Stimulated activated CD4-positive, alpha-beta T cell treated with anti-CD3 and anti-CD28 coated beads, Interleukin-15, amount 100 ng/mL, for 48 hours (primary cell): ENCODE results near the gene UBAC1.
"Not testable (repeated sequence)": the region's sequence is repeated elsewhere in the genome, so short reads cannot be mapped to it uniquely, and the experiment has no call there.

ENCODE experiments used
- DNase-seq, 2 donors: peaks; one replicate each; pipeline ENCODE4 v3.0.0-alpha.2; 2020; ENCODE audit warnings: low read depth in 2 of 2

The UBAC1 gene

DNA sequence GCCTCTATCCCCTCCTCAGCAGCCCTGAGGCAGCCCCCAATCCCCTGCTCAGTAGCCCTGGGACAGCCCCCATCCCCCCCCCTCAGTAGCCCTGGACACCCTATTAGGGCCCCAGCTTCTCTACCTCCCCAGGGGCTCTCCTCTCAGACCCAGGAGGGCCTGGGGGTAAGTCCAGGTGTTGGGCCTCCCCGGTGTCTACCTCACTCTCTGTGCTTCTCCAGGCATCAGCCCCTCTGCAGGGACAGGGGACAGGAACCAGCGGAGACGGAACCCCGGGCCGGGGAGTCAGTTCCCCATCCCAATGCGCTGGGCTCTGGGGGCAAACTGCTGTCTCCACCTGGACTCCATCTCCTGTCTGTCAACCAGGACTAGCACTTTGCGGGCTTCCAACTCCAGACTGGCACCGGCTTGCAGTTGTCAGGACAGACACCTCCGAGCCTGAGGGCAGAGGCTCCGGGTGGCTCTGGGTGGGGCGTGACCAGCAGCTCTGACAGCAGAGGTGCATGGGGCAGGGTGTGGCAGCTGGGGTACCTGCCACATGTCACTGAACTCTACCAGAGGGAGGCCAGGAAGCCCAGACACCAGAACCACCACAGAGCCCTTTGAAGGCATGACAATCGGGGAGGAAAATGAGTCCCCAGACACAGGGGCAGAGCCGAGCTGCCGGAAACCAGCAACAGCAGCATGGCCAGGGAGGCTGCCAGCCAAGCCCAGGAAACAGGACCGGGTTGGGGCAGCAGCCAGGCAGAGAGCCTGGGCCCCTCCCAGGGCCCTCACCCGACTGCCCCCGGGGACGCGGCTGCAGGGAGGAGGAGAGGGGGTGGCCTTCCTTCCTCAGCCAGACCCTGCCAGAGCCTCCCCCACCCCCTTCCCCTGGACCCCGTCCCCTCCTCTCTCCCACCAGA, 17.7 kb upstream of the UBAC1 start:
- DNase-seq = no peak

DNA sequence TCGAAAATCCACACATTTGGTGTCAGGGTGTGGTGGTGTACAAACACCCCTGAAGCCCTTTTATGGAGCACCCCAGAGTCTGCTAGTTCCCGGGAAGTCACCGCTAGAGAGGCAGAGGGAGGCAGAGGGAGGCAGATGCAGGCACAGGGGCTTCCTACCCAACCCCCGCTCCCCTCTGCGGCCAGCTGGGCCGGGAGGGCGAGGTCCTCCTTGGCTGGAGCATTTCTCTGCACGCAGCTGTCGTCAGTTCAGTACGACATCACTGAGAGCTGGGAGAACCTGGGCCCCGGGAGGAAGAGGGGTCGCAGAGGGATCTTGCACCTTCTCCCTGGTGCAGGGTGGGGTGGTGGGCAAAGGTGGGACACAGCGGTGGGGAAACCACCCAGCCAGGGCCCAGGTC, 15.8 kb upstream of the UBAC1 start:
- DNase-seq = no peak

DNA sequence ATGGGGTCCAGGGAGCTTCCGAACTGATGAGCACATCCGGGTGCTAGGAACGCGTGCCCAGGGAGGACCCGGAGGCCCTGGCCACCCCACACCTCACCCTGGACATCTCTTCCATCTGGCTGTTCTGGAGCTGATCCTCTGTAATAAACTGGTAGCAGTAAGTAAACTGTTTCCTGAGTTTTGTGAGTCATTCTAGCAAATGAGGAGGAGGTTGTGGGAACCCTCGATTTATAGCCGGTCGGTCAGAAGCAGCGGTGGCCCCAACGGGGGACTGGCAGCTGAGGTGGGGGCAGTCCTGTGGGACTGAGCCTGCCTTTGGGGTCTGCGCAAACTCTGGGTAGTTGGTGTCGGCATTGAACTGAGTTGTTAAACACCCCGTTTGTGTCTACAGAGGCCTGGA, 15.4 kb upstream of the UBAC1 start:
- DNase-seq = no peak

DNA sequence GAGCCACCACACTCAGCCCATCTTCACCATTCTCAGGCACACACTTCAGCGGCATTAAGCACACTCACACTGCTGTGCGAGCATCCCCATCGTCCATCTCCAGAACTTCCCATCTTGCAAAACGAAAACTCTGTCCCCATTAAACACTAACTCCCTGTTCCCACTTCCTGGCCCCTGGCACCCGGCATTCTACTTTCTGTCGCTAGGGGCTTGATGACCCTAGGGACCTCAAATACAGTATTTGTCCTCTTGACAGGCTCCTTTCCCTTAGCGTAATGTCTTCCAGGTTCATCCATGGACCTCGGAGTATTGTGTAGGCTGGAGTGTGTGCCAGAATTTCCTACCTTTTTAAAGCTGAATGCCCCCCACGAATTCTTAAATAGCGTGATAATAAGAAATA, 14.7 kb upstream of the UBAC1 start:
- no peak for DNase-seq

DNA sequence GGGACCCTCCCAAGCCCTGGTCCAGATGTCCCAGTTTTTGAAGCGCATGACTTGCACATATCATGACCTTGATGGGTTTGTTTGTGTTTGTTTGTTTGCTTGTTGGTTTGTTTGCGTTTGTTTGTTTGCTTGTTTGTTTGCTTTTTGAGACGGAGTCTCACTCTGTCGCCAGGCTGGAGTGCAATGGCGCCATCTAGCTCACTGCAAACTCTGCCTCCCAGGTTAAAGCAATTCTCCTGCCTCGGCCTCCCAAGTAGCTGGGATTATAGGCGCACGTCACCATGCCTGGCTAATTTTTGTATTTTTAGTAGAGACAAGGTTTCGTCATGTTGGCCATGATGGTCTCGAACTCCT, 13.0 kb upstream of the UBAC1 start:
- no peak for DNase-seq

DNA sequence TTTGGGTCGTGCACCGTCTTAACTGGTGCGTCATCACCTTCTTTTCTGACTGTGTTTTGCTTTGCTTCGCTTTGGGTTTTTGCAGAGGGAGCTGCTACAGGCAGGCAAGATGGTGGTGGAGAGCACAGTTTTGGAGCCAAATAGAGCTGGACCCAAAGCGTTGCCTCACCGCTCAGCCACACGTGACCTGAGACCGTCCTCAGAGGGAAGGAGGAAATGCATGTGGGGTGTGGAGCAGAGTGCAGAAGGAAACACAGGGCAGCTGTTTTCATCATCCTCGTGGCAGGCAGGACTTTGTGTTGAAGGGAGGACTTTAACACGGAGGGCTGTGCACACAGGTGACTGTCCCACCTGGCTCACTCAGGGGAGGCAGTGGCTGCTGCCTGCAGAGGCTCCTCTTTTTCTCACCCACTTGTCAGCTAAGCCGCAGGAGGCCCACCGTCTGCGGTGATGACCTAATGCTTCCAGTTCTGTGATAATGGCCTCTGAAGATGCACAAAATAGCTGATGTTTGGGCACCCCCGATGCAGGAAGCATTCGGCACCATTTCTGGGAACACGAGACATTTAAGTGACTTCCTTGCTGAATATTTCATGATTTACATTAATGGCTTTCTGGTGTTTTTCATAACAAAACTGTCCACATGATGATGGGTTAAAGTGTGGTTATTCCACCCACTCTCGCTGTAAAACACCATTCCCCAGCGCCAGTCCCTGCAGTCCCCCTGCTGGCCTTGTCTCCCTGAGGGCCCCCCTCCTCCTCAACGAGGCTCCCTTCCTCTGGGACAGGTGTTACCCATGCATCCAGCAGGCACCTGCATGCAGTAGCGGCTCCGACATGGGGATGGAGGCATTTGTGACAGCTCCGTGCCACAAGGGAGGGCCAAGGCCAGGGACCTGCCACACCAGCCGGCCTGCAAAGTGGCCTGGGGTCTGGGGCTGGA, 12.4 kb upstream of the UBAC1 start:
- no peak for DNase-seq

DNA sequence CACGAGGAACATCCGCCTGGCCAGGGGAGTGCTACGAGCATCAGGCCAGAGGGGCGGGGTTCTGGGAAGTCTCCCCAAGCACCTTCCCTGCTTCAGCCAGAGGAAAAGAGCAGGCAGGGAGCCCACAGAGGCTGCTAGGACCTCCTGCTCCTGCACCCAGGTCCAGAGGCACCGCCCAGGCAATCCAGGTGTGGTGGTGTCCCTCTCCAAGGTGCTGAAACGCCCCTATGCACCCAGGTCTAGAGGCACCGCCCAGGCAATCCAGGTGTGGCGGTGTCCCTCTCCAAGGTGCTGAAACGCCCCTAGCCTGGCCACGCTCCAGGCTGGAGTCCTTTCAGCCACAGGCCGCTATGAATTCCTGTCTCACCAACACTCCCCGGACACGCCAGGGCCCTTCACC, 10.7 kb upstream of the UBAC1 start:
- DNase-seq = no peak

DNA sequence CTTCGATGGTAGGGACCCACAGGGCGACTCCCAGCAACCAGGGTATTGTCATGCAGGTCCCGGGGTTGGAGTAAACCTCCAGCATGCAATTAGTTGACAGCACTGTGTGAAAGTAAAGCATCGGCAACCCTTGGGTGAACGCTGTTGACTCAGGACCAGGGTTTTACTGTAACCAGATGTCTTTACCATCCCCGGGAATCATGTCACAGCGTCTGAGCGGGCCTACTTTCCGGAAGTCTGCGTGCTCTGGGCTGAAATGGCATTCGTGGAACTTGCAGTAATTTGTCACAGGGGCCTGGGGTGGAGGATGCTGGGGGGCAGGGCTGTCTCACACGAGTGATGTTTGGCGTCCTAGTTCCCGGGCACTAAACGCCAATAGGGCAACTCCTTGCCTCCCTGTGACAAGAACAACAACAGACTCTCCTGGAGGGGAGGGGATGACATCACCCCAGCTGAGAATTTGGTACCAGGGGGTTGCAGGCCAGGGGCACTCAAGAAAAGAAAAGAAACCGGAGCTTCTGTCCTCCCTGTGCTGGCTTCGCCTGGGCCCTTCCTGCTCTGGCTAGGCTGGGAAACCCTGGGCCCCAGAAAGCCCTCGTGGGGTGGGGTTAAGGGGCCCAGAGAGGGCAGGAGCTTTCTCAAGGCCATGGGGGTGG, 10.1 kb upstream of the UBAC1 start:
- no peak for DNase-seq

DNA sequence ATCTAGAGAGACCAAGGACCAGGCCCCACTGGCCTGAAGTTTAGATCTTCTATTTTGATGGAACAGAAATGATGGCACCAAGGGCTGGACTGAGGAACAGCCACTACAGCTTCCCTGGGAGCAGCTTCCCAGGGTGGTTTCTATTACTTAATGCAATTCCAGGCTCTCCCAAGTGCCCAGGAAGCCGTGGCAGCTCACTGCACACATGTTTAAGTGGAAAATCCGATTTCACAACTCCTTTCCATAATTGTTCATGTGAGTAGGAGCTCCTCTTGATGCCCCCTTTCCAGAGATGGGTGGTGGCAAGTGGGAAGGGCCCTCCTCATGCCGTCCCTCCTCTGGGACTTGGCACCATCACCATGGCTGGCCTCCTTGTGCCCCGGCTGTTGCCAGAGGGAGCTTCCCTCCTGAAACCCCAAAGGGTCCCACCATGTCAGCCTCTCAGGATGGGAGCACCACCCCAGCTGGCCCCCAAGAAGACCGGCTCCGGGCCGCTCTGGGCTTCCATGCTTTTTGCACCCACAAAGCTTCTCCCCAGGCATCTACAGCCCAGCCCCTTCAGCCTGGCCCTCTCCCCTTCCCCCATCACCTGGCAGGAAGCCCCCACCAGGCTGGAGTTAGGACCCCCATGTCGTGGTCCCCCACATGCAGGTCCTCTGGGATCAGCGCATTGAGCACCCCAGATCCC, 9.1 kb upstream of the UBAC1 start:
- no peak for DNase-seq

DNA sequence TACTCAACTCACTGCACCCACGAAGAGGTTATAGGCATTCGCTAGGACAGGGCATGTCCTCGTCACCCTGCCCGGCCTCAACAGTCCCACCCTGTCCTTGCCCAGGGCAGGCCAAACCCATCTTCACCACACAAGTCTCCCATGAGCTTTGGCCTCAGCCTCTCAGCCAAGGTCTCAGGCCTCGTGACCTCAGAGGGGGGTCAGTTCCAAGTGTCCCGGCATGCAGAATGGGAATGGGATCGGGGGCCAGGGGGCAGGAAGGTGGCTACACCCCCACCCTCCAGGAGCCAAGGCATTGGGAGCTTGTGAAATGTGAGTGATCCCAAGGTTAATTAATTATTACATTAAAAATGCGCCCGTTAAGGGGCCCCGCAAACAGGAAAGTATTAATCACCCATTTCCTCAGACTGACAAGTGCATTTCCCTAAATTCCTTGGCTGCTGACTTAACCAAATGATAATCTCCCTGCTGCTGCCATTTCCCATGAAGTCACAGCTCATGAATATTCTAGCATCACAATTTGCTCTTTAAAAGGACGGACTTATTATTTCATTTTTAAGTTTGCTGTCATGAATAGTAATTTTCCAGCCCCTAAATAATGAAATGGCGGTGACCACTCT, 8.0 kb upstream of the UBAC1 start:
- DNase-seq = no peak

DNA sequence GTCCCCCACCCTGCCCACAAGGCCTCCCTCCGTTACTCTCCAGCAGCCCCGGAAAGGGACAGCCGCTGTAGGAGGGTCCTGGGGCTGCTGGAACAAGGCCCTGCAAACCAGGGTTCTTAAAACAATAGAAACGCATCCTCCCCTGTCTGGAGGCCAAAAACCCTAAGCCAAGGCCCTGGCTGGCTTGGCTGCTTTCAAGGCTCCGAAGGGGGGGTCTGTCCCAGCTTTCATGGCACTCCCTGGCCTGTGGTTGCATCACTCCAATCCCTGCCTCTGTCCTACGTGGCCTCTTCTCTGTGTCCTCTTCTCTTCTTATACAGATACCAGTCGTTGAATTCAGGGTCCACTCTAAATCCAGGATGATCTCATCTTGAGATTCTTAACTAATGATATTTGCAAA, 7.4 kb upstream of the UBAC1 start:
- DNase-seq = no peak

DNA sequence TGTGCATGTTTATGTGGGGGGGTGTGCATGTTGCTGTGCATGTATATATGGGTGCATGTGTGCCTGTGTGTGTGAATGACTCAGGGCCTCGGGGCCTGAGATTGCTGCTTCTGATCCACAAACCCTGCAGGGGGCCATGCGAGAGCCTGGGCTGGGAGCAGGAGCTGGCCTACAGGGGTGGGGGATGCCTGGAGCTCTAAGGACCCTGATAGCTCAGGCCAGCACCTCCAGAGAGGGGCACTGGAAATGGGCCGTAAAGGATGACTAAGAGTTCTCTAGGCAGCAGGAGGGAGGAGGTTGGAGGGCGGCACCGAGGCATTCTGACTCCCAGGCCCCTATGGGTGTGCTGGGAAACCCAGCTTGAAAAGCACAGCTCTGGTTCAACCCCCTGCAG, 6.9 kb upstream of the UBAC1 start:
- DNase-seq = no peak

DNA sequence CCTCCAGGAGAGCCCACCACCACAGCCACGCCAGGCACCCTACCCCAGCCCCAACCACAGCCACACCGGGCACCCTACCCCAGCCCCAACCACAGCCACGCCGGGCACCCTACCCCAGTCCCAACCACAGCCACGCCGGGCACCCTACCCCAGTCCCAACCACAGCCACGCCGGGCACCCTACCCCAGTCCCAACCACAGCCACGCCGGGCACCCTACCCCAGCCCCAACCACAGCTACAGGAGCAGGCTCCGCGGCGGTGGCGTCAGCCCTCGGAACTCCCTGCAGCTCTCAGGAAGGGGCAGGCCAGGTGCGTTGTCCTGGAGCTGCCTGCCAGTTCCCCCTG, 5.7 kb upstream of the UBAC1 start:
- not testable (repeated sequence) for DNase-seq

DNA sequence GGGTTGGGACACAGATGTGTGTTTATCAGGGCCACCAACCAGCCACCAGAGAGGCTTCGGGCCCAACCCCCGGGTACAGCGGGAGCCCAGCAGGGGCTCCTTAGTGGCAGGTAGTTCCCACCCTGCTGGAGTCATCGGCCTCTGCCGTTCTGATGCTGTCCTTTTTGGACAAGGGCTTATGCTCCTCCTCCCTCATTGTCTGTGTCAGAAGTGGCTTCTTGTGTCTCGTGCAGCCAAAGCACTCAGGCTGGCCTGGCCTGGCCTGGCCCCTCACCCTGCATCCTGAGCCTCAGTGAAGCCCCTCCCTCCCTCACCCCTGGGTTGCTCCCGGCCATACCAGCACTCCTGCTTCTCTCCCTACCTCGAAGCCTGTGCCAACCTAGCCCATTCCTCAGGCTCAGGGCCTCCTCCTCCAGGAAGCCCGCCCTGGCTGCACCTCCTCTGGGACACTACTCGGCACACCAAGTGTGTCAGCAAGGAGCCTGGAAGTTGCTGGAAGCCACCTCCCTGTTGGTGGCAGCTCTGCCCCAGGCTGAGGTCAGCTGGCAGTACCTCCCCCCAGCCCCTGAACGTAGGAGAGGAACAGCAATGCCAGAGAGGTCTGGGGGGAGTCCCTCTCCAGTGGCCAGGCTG, 4.1 kb upstream of the UBAC1 start:
- no peak for DNase-seq

DNA sequence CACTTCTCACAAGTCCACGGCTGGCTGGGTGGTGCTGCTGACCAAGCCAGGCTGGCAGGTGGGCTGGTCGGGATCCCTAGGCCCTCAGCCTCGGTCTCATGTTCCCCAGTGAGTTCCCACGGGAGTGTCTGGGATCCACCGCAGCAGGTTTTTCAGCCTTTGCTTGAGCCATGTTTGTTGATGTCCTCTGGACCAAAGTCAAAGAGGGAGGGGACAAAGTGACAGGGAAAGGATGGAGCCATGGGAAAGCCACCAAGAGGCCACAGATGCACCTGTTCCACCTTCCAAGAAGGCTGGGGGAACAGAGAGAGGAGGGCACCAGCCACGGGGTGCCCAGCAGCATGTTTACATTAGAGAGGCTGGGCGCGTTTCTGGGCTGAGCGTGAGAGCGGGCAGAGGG, 2.8 kb upstream of the UBAC1 start:
- no peak for DNase-seq

DNA sequence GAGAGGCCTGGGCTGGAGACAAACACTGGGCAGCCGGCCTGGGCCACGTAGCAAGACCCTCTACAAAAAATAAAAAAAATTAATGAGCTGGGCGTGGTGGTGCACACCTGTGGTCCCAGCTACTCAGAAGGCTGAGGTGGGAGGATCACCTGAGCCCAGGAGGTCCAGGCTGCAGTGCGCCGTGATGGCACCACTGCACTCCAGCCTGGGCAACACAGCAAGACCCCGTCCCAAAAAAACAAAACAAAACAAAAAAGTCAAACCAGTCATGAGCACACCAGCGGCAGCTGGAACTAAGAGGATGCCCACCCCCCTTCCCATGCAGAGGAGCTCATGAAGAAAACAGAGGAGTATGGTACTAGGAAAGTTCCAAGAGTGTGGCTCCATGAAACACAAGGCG, 2.2 kb upstream of the UBAC1 start:
- no peak for DNase-seq

DNA sequence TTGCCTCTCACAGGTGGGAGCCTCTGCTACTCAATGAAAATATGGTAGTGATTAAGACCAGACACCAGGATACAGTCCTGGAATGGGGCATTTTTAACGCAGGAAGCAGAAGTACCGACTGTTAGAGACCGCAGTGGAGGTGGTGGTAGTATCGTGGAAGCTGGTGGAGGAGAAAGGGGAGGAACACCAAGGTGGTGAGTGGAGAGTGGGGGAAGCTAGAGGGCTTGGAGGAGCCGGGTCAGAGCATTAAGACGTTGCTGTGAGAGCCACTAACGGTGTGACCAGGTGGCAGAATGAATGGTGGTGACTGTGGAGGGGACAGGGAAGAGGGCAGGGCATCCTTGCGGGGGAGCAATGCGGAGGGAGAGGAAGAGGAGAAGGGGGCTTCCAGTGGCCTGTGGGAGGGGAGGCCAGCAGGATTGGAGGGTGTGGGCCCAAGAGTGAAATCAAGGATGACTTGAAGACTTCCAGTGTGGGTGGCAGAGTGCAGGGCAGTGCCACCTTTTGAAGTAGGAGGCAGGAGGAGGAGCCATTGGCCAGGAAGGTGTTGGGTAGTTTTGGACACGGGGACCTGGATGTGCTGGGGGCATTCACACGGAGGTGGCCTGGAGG, 1.6 kb upstream of the UBAC1 start:
- no peak for DNase-seq

DNA sequence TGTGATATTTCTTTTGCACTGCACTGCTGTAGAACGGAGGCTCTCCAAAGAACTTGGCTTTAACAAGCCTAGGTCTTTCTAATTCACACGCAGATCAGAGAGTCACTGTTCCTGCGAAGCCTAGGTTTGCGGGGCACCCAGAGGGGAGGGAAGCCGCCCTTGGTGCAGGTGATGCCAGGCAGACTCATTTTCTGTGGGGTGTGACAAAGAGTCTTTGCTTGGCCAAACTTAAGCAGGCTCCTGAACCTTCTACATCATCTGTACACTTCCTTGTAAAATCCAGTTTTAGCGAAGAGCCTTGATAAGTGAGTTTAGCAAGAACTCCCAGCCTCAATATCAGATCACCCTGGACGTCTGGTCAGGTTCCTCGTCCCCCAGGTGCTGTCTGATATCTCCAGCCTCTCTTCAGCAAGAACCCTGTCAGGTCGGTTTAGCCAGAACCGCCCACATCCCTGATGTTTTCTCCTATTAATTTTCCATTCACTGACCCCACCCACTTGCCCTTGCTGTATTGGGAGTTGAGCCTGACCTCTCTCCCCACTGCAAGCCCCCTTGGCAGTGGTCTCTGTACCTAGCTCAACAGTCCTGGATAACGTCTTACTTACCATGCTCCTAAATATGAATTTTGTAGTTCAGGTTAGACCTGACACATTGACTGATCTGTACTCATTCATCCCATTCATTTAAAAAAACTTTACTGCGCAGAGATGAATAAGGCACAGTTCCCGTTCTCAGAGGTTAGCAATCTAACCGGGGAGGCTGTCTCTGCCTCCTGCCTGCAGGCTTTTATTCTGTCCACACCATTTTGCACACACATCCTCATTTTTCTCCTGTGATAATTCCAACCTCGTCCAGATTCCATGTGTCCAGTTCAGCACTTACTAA, 880 bp upstream of the UBAC1 start:
- no peak for DNase-seq

DNA sequence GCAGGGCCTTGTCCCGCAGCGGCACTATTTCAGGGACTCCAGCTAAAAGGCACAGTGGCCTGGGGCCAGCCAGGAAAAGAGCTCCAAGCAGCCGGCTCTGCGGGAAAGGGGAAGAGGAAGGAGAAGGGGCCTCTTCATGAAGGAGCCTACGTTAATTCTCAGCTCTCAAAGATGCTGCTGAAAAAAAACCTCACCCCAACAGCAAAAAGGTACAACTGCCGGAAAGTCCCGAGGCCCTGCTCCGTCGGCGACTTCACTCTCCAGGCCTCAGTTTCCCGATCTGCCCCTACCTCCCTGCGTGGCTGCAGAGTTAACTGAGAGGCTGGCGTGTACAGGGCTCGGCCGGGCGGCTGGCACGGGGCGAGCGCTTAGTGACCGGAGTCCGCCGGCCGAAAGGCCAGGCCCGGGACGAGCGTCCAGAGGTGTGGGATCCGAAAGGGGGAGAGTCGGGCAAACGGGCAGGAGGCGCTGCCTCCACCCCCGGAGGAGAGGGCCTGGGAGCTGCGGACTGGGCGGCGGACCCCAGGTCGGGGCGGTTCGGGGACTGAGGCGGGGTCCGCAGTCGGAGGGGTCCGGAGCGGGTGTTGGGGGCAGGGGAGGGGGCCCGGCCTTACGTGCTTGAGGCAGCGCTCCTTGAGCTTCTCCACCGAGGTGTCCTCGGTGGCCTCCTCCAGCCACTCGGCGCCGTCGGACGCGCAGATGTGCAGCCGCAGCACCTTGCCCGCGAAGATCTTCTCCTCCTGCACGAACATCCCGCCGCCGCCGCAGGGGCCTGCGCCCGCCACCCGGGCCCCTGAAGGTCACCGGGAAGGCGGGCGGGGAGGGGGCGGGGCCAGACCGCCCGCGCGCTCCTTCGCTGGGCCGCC, 529 bp downstream of the UBAC1 start:
- DNase-seq = no peak
